Measurements from ENCODE around the gene SLC25A23.

GRCh38 chr19:6446452-6446851 lies 13.1 kb downstream of the SLC25A23 start:
- no peak for TF ChIP-seq CTCF (IDR thresholded peaks at IDR 0.05)
- TF ChIP-seq POLR2A (IDR thresholded peaks at IDR 0.05) = no peak

Data from uterus (tissue), 2 donors.